Bronchial epithelial cell (primary cell): ENCODE measurements around the gene FMNL1. TPM values are rescaled to one million over a fixed set of nuclear protein-coding genes. Genes with fewer than 3 reads are reported as not detected.
A peak's percentile ranks its signal among the peaks of the same experiment; 100 is the strongest.
"Not testable (repeated sequence)": the region's sequence is repeated elsewhere in the genome, so short reads cannot be mapped to it uniquely, and the experiment has no call there.

Source experiments
- DNase-seq: peaks from one replicate; pipeline ENCODE4 v3.0.0-alpha.2; 2010; ENCODE audit warnings: low read depth
- FAIRE-seq: peaks from 2 replicates; lab custom pipeline; 2011; peaks lifted over from hg19 to GRCh38; lab: Jason Lieb, UNC
- H3K27me3 ChIP-seq: 2 replicates; pipeline ENCODE4 v1.5.1; 2011; ENCODE audit warnings: low read length; ENCODE audit not compliant: control insufficient read depth, insufficient read depth
- H3K36me3 ChIP-seq: 2 replicates; pipeline ENCODE4 v1.5.1; 2011; ENCODE audit warnings: low read length; ENCODE audit not compliant: control insufficient read depth, insufficient read depth
- H3K4me3 ChIP-seq: 2 replicates; pipeline ENCODE4 v1.5.1; 2011; ENCODE audit warnings: mild to moderate bottlenecking, low read depth, low read length, control low read depth
- CTCF ChIP-seq: IDR thresholded peaks from 2 replicates; pipeline ENCODE4 v1.5.1; 2011; ENCODE audit warnings: mild to moderate bottlenecking, moderate library complexity, low read length, control low read depth, inconsistent platforms; ENCODE audit not compliant: insufficient read depth, severe bottlenecking
- total RNA-seq: library from RNA; depleted of rRNA; stranded (reverse); fragments of >200 nt; gene quantifications from 2 replicates; pipeline ENCODE4 v1.2.1, GENCODE V29; 2014

The FMNL1 gene
- total RNA-seq, 1 donor from 2014 or later, result 0.53 TPM

DNA sequence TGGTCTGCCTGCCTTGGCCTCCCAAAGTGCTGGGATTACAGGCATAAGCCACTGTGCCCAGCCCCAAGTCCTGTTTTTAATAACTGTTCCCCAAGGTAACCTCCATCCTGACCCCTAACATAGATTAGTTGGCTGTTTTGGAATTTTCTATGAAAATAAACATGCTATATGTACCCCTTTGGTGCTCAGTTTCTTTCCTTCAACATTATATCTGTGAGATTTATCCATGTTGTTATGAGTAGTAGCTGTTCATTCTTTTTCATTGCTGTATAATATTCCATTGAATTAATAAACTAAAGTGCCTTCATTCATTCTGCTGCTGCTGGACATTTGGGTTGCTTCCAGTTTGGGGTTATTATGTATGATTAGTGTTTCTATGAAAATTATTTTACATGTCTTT lies 26.3 kb upstream of the FMNL1 start:
- FAIRE-seq, result no peak
- DNase-seq, result no peak
- Histone ChIP-seq H3K36me3 (no peaks in the 10 kb centered on the region), H3K27me3 (no peaks in the 10 kb centered on the region), H3K4me3 (no peak overlapping the region)
- no peak for TF ChIP-seq CTCF

DNA sequence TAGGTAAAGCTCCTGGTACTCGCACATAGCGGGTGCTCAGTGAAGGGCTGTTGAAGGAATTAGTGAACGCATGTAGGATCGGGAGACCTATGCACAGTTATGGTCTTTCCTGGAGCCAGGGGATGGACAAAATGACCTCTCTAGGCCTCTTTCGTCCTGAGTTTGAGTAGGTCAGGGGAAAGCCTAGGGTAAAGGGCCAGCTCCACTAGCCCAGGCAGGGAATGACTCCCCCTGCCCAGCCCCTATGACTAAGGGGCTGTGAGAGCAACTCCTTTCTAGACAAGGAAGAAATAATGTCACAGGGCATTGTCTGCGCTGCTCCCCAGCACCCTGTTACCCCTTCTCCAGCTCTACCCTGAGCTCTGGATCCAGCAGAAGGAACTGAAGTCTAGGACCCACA lies 24.6 kb upstream of the FMNL1 start:
- FAIRE-seq, result no peak
- no peak for TF ChIP-seq CTCF
- Histone ChIP-seq H3K27me3 (no peaks in the 10 kb centered on the region), H3K36me3 (no peaks in the 10 kb centered on the region), H3K4me3 (no peak overlapping the region)
- no peak for DNase-seq

GRCh38 chr17:45197555-45198334 lies 23.9 kb upstream of the FMNL1 start:
- Histone ChIP-seq H3K36me3 (no peaks in the 10 kb centered on the region), H3K4me3 (no peak overlapping the region), H3K27me3 (no peaks in the 10 kb centered on the region)
- DNase-seq, result peak; percentile 65
- no peak for FAIRE-seq
- TF ChIP-seq CTCF, result peak; percentile 100

- Histone ChIP-seq H3K27me3 (no peaks in the 10 kb centered on the region), H3K36me3 (no peaks in the 10 kb centered on the region), H3K4me3 (no peak overlapping the region)
- FAIRE-seq (no peak), DNase-seq (peak; percentile 10)
- no peak for TF ChIP-seq CTCF
Measured at GRCh38 chr17:45200701-45201100, 21.0 kb upstream of the FMNL1 start.

DNA sequence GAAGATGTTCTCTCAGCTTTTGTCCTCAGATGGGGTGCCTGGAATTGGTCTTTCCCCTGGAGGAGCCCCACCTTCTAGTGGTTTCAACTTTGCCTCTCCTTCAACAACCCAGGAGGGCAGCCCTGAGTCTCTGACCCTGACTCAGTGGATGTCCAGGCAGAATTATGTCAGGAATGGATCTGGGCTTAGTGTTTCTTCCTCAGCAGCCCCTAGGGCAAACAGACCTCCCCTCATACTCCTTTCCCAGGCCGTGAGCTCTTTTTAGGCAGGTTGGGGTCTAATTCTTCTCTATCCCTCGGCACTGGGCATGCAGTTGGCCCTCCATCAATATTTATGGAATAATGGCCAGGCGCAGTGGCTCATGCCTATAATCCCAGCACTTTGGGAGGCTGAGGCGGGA lies 20.2 kb upstream of the FMNL1 start:
- no peak for FAIRE-seq
- no peak for TF ChIP-seq CTCF
- H3K36me3 ChIP-seq, result no peaks in the 10 kb centered on the region
- H3K27me3 ChIP-seq, result no peaks in the 10 kb centered on the region
- no peak overlapping the region for H3K4me3 ChIP-seq
- no peak for DNase-seq

DNA sequence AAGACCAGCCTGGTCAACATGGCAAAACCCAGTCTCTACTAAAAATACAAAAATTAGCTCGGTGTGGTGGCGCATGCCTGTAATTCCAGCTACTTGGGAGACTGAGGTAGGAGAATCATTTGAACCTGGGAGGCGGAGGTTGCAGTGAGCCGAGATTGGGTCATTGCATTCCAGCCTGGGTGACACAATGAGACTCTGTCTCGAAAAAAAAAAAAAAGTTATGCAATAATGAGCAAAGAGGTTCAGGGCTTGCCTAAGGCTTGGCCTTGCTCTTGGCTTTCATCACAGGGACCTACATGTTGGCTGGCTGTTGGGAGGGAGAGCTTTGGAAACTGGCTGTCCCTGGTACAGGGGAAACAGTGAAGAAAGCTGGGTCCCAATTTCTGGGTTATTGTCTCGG lies 19.8 kb upstream of the FMNL1 start:
- DNase-seq, result peak; percentile 73
- FAIRE-seq, H3K36me3 ChIP-seq: not testable (repeated sequence)

More for the DNA sequence above, 19.8 kb upstream of the FMNL1 start:
- H3K4me3 ChIP-seq, H3K27me3 ChIP-seq: not testable (repeated sequence)
